ENCODE measurements around the gene FZD4.

GRCh38 chr11:86977441-86978050 lies 22.4 kb upstream of the FZD4 start:
- no peak for TF ChIP-seq CTCF (IDR thresholded peaks at IDR 0.05)
- no peak for TF ChIP-seq ZFX (IDR thresholded peaks at IDR 0.05; ENCODE audit: borderline replicate concordance)

Measured in 22Rv1 (cell line).